ENCODE measurements around the gene HPN.

- TF ChIP-seq CTCF (IDR thresholded peaks at IDR 0.05 in 2 of 3, conservative IDR thresholded peaks at IDR 0.05 in 1 of 3; ENCODE audit: control insufficient read depth in 2 of 3, extremely low read depth in 1 of 3, insufficient read depth in 1 of 3, low read depth in 3 of 3, low read length in 3 of 3) (no peak), ZBED1 (IDR thresholded peaks at IDR 0.05; ENCODE audit: borderline replicate concordance) (no peak)
These were observed 44.4 kb upstream of the HPN start for GRCh38 chr19:34997071-34997617.
